HG02973 (cell line): Measurements from ENCODE around the gene CALB2.
"Not testable (repeated sequence)": the region's sequence is repeated elsewhere in the genome, so short reads cannot be mapped to it uniquely, and the experiment has no call there.

Source experiments
- ATAC-seq: cut with Tn5 transposase; IDR thresholded peaks from one replicate; pipeline ENCODE4 v1.9.1; 2021; ENCODE audit warnings: moderate library complexity; ENCODE audit not compliant: unreplicated experiment

The CALB2 gene

DNA sequence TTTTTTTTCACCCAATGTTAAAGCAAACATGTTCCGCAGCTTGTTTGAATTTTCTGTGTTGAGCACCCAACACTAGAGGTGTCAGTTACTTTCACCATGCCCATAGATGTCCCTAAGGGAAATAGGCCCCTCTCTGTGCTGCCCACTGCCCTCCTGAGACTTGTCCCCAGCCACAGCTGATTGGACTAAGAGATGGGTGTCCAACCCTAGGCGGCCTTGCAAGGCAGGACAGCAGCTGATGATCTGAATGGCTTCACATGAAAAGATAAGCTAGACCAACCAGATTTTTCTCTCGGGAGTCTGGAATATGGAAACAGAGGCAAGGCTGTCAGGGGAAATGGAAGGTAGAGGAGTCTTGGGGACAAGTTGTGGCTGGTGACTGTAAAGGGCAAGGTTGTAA, 6.1 kb upstream of the CALB2 start:
- no peak for ATAC-seq

DNA sequence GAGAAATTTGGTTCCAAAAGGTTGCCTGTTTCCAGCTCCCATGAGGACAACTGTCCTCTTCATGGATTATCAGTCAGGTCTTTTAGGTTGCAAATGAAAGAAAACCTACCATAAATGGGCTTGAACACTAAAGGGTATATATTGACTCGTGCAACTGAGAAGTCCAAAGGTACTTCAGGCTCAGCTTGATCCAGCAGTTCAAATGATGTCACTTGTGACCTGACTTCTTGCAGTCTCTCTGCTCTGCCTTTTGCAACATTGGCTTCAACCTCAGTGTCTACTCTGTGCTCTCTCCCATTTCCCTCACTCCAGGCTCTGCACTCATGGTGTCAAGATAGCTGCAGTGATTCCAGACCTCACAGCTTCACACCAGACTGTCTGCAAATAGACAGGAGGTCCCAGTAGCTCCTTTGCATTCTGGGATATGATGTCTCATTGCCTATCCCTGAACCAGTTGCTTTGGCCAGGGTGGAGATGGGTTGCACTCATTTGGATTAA, 5.5 kb upstream of the CALB2 start:
- no peak for ATAC-seq

DNA sequence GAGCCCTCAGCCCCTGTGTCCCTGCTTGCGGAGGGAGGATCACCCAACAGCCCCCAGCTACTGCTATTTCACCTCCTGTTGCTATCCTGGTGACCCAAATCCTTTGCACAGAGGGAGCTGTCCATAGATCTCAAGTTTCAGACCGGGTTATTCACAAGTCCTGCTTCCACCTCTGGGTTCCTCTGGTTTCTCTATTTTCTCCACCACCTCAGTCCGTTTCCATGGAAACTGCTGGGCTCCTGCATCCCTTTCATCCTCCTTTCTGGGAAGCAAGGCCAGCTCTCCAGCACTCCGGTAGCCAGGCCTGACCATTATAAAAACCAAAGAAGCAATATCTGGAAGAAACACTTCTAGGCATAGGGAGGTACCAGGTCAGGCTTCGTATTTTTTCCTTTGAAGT, 4.8 kb upstream of the CALB2 start:
- ATAC-seq: no peak

DNA sequence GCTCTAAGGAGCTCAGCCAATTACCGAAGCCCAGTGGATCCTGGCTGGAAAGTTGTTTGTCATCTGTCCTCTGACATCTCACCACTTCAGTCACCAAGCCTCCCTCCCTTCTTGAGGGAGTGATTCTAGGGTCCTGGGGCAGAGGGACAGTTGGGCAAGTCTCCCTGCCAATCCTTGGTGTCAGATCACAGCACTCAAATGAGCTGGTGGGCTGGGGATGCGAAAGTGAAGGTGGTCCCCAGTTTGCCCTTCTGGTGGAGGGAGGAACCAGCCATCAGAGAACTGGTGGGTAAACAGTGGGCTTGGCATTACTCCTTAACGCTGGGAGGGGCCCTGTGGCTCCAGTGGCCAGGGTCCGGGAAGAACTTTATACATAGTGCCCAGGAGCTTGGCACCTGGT, 4.4 kb upstream of the CALB2 start:
- ATAC-seq: no peak

GRCh38 chr16:71356051-71356740, 2.3 kb upstream of the CALB2 start:
- ATAC-seq: no peak

- ATAC-seq: not testable (repeated sequence)
Observed at GRCh38 chr16:71356936-71357335, 1.6 kb upstream of the CALB2 start.

DNA sequence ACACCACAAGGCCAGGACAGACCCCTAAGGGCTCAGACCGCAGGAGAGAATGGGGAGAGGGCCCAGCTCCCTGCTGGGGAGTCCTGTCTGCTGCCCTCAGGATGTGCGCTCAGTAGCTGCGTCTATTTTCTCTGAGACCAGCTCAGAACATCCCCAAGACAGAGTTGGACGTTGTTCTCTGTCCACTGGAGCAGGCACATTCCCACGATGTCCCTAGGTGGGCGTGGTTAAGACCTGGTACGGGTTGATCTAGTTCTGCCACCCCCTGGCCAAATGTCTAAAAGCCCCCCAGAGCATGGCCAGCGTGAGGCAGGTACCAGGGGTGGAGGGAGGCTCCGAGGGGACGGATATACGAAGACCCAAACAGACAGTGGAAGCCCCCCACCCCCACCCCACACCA, 842 bp upstream of the CALB2 start:
- no peak for ATAC-seq

GRCh38 chr16:71359431-71359830, 908 bp downstream of the CALB2 start:
- no peak for ATAC-seq

DNA sequence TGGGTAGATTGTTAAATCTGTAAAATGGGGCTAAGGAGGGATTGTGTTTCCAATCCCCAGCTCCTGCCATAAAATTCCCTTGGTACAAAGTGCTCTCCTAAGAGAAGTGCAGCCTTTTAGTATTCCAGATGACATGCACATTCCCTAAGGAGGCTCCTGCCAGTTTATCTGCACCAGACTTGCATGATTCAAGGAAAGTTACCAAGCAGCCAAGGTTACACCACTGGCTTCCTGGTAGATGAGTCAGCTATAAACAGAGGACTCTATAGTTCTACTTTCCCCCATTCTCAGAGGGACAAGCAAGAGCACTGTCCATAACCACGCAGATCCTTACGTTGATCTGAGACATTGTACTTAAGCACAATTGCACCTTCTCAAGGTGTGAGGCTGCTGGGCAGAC, 1.9 kb downstream of the CALB2 start:
- no peak for ATAC-seq

DNA sequence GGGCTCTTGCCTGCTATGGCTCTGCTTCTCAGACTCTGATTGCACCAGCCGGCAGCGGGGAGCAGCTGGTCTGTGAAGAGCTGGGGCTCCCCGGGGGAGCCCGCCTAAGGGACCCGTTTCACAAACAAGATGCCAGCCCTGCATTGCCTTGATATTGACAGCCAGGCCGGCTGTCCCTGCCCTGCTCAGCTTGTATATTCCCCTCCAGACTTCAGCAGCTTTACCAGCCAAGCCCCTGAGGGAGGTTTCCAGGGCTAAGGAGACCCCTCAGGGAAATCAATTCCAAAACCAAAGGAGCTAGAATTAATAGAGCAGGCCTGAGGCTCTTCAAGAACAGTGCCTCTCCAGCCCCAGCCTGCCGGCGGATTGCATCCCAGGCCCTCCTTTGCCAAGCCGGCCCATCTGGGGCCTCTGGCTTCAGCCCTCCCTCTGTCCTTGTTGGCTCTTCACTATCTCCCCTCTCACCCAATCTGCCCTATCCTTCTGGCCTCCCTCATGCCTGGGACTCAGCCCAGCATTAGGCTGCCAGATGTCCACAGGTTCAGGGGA, 5.7 kb downstream of the CALB2 start:
- ATAC-seq: no peak

- ATAC-seq: no peak
Observed at GRCh38 chr16:71365021-71365420, 6.5 kb downstream of the CALB2 start.

GRCh38 chr16:71367241-71367976, 8.9 kb downstream of the CALB2 start:
- no peak for ATAC-seq

DNA sequence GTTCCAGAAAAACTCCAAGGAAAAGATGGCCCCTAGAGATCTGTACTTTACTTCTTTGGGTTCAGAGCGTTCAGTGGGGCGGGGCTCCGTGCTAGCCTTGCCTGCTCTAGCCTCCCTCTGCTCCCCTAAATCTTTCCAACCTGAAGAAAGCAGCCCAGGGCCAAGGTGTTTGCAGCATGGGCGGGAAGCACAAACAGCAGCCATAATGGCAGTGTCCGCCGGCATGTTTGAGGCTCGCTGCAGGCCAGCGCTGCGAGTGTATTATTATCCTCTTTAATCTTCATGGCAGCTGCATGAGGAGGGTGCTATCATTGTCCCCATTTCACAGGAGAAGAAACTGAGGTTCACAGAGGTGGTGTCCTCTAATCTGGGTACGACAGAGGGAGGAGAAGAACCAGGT, 10.4 kb downstream of the CALB2 start:
- ATAC-seq: no peak

GRCh38 chr16:71369494-71369893, 11.0 kb downstream of the CALB2 start:
- no peak for ATAC-seq

DNA sequence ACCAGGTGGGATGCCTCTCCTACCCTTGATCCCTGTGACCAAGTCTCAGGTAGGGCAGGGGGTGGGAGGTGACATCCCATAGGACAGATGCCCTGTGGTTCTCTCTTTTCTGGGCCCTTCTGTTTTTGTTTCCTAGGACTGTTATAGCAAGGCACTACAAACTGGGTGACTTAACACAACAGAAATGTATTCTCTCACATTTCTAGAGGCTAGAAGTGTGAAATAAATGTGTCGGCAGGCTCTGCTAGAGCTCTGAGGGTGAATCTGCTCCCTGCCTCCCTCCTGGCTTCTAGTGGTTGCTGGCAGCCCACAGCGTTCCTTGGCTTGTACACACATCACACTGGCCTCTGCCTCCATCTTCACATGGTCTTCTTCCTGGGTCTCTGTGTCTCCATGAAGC, 12.7 kb downstream of the CALB2 start:
- ATAC-seq: no peak

DNA sequence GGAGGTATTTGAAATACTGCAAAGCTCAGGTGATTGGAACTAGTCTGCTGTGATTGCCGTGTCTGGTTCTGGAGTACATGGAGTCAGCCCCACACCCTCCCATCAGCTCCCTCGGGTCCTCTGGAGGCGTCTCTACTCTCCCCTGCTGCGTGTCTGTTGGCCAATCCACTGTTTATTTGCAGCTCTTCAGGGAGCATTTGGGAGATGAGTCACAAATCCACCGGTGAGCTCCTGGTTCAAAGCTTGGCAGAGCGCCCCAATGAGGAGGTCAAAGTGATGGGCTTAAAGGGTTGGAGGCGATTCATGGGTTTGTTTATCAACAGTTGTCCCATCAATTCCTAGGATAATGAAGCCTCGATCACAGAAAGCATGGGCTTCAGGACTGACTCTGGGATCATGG, 14.6 kb downstream of the CALB2 start:
- no peak for ATAC-seq

GRCh38 chr16:71376465-71377157, 18.1 kb downstream of the CALB2 start:
- ATAC-seq: no peak

DNA sequence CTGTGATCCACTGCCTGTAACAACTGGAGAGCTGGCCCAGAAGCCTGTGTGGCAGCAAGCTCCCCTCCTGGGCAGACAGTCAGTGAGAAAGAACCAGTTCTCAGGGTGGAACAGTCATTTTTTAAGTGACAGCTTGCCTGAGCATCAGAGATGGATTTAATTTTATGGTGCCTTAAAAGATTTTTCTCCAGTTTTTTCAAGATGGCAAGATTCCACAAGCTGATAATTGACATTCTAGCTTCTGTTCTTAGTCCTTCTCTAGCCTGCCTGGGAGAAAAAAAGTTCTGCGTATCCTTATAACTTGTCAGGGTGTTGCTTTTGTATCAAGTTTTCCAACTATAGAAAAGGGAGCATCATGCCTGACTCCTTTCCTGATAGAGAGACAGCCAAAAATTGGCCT, 21.2 kb downstream of the CALB2 start:
- no peak for ATAC-seq

GRCh38 chr16:71380831-71381230, 22.3 kb downstream of the CALB2 start:
- no peak for ATAC-seq

- no peak for ATAC-seq
Observed at GRCh38 chr16:71383054-71383773, 24.7 kb downstream of the CALB2 start.
